Posterior vena cava (tissue), 2 donors: ENCODE data around the gene CHTOP. TPM values are rescaled to one million over a fixed set of nuclear protein-coding genes. Genes with fewer than 3 reads are reported as not detected.

Experiments used
- DNase-seq: peaks from one replicate; pipeline ENCODE4 v3.0.0-alpha.2; 2020; ENCODE audit warnings: low spot score
- intact Hi-C, 2 donors: fragments of 100-400 bp; cut with DNase I; formaldehyde crosslinking; loops; one replicate each; pipeline versions ENCODE4 v1.14.1 to v1.14.2; 2022 to 2023
- total RNA-seq, 2 donors: library from RNA; stranded (reverse); fragmentation: NEBNext Ultra II Directional; extraction: Animal tissue kit (Norgen Biotek cat#: 25700); gene quantifications; one replicate each; pipeline ENCODE4 v1.2.1, GENCODE V29; 2021
- donor health status: DM: yes; HTN: yes; CAD: no.
- donor health status: DM: yes; HTN: yes; CAD: no.

Gene CHTOP
- total RNA-seq, 2 donors from 2014 or later: 44.5 to 47.3 TPM

- no peak for DNase-seq
- intact Hi-C loops: loop anchor here in 1 of 2 donors (5.0 kb wide), 1 partner anchor 1779 kb away; the partner anchor contains the start of gene RORC
These were observed 23.0 kb upstream of the CHTOP start for GRCh38 chr1:153610811-153611301.

GRCh38 chr1:153611356-153611755 is 22.5 kb upstream of the CHTOP start:
- no peak for DNase-seq
- intact Hi-C loops: loop anchor here in 1 of 2 donors (5.0 kb wide), 1 partner anchor 1779 kb away; the partner anchor contains the start of gene RORC

- DNase-seq: peak; percentile 80
- intact Hi-C loops: loop anchor here in 1 of 2 donors (5.0 kb wide), 1 partner anchor 1780 kb away; the partner anchor contains the start of gene RORC
These were observed 21.6 kb upstream of the CHTOP start for GRCh38 chr1:153612111-153612754.

- intact Hi-C loops: loop anchor here in 1 of 2 donors (5.0 kb wide), 1 partner anchor 1781 kb away; the partner anchor contains the start of gene RORC
- peak; percentile 91 for DNase-seq
These were observed 21.0 kb upstream of the CHTOP start, which contains the start of gene S100A16 for GRCh38 chr1:153612755-153613331. Gene S100A16, minus strand, starts transcription at chr1:153613137. Its CDS starts 4,986 bp downstream, at chr1:153608151.

- no peak for DNase-seq
- intact Hi-C loops: loop anchor here in 1 of 2 donors (5.0 kb wide), 1 partner anchor 1781 kb away; the partner anchor contains the start of gene RORC
These were observed 20.5 kb upstream of the CHTOP start for GRCh38 chr1:153613406-153613805.

- intact Hi-C loops: loop anchor here in 1 of 2 donors (5.0 kb wide), 1 partner anchor 1782 kb away; the partner anchor contains the start of gene RORC
These were observed 19.5 kb upstream of the CHTOP start for GRCh38 chr1:153614189-153614900.

GRCh38 chr1:153614906-153615305 is 19.0 kb upstream of the CHTOP start:
- DNase-seq: no peak
- intact Hi-C loops: loop anchor here (5.0 kb wide), 2 partner anchors 43 to 1783 kb away; partner anchors contain the start of gene RORC (in 1 of the 2)

More at GRCh38 chr1:153614189-153614900, 19.5 kb upstream of the CHTOP start:
- DNase-seq: no peak

- intact Hi-C loops: loop anchor here in 1 of 2 donors (5.0 kb wide), 1 partner anchor 43 kb away; no protein-coding TSS in a partner anchor
- DNase-seq: no peak
These were observed 18.5 kb upstream of the CHTOP start for GRCh38 chr1:153615406-153615805.

- peak; percentile 81 for DNase-seq
- intact Hi-C loops: loop anchor here in 1 of 2 donors (5.0 kb wide), 1 partner anchor 44 kb away; no protein-coding TSS in a partner anchor
These were observed 17.5 kb upstream of the CHTOP start, which contains the start of gene S100A14 for GRCh38 chr1:153616144-153616916. Gene S100A14, minus strand, starts transcription at chr1:153616325. Its CDS starts 467 bp downstream, at chr1:153615858.

- intact Hi-C loops: loop anchor here in 1 of 2 donors (5.0 kb wide), 1 partner anchor 45 kb away; no protein-coding TSS in a partner anchor
- DNase-seq: no peak
These were observed 17.0 kb upstream of the CHTOP start for GRCh38 chr1:153616917-153617311.

GRCh38 chr1:153617663-153618062 is 16.2 kb upstream of the CHTOP start:
- intact Hi-C loops: loop anchor here in 1 of 2 donors (5.0 kb wide), 1 partner anchor 45 kb away; no protein-coding TSS in a partner anchor
- peak; percentile 93 for DNase-seq

GRCh38 chr1:153619171-153619570 is 14.7 kb upstream of the CHTOP start:
- intact Hi-C loops: loop anchor here in 1 of 2 donors (5.0 kb wide), 1 partner anchor 47 kb away; no protein-coding TSS in a partner anchor
- no peak for DNase-seq

GRCh38 chr1:153623101-153623500 is 10.8 kb upstream of the CHTOP start:
- intact Hi-C loops: loop anchor here in 1 of 2 donors (5.0 kb wide), 1 partner anchor 51 kb away; no protein-coding TSS in a partner anchor
- no peak for DNase-seq

GRCh38 chr1:153624965-153625611 is 8.8 kb upstream of the CHTOP start:
- intact Hi-C loops: loop anchor here in 1 of 2 donors (5.0 kb wide), 1 partner anchor 53 kb away; no protein-coding TSS in a partner anchor
- no peak for DNase-seq

- DNase-seq: no peak
- intact Hi-C loops: no loop called here
These were observed 7.4 kb upstream of the CHTOP start for GRCh38 chr1:153626477-153626903.

- intact Hi-C loops: no loop called here
- peak; percentile 92 for DNase-seq
These were observed 6.8 kb upstream of the CHTOP start, which contains the start of gene S100A13 for GRCh38 chr1:153626904-153627714. Gene S100A13, minus strand, starts transcription at chr1:153627505. Its CDS starts 1,033 bp downstream, at chr1:153626472.
